ENCODE measurements around the gene USH2A.

Gene USH2A

GRCh38 chr1:216140730-216141524 lies 282.3 kb downstream of the USH2A start:
- DNase-seq (ENCODE audit: low spot score), result no peak

DNA sequence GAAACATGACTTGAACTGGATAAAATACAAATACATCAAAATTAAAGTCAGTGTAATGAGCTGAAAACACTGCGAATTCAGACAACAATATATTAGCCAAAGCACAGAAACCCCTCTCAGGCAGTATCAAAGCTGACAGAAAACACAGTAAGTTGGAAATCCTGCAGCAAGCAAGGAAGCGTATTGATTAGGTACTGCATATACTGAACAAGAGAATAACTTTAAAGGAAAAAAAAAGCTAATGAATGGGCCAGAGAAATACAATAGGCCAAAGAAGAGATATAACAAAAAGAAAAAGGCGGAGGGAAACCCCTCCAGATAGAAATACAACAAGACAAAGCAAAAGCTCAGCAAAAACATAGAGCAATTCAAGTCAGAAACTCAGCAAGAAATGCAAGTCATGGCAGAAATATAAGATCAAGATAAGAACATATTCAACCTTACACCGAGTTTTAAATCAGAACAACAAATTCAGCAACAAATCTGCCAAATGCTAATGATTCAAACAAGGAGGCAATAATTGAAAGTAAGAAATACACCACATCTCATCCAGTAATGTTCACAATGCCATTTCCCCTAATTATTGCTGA lies 299.0 kb downstream of the USH2A start:
- no peak for DNase-seq (ENCODE audit: low spot score)

DNA sequence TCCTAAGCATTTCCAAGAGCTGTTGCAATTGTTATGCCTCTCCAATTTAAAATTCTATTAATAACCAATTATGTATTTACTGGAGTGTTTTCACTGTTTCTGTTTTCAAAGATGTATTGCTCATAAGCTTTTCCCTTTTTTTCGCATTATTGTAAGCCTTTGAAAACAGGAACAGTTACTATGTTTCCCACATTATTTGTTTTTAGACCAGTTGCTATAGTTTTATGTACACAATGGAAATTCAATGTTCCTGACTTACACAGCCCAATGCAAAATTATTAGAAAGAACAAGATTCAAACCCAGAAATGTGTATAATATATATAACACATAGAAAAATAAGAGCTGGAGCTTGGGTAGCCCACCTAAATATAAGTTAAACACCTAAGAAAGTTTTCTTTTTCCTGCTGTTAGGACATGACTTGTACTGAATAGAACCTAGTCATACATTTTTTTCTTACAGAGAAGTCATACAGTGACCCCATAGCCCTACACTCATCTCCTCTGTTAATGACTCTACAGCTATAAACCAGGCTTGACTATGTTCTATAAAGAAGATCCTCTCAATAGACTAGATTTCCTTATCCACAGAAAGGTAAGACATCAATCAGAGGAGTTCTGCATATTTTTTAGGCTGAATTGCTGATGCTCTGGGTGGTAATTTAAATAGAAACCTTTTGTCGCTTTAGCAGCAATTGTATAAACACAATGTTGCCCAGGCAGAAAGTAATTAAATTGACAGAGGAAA lies 299.6 kb downstream of the USH2A start:
- no peak for DNase-seq (ENCODE audit: low spot score)

DNA sequence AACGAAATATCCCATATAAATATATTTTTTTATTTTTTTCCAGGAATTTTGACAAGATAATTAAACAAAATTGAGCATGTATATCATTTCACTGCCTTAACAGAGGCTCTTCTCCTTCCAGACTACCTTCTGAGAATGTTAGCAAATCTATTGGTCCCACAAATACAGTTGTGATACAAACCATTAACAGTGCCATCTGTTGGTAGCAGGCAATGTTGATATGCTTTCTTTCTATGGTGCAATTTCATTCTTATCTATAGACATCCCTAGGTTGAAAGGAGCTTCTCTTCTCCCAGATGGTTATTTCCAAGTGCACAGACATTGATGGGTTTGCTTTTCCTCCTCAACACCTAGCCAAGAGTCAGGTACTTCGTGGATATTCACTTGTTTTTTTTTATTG lies 303.6 kb downstream of the USH2A start:
- peak; percentile 35 for DNase-seq (ENCODE audit: low spot score)

- DNase-seq (ENCODE audit: low spot score), result no peak
These were observed 309.1 kb downstream of the USH2A start for GRCh38 chr1:216114180-216114579.

- no peak for DNase-seq (ENCODE audit: low spot score)
These were observed 310.1 kb downstream of the USH2A start for GRCh38 chr1:216113181-216113580.

DNA sequence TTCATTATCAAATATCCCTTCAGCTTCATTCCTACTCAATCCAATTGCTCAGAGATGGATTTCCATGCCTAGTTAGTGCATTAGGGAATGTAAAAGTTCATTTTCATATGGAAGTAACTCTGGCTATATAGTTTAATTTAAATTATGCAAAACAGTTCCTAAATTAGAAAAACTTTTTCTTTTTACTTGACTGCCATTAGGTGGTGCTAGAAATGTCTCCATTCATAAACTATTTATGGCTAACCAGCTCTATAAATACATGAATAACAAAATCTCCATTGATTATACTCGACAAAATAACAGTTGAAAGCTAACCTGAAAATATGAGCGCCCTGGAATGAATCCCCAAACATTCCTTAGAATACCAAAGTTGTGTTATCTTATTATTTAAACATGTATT lies 311.4 kb downstream of the USH2A start:
- DNase-seq (ENCODE audit: low spot score), result no peak

DNA sequence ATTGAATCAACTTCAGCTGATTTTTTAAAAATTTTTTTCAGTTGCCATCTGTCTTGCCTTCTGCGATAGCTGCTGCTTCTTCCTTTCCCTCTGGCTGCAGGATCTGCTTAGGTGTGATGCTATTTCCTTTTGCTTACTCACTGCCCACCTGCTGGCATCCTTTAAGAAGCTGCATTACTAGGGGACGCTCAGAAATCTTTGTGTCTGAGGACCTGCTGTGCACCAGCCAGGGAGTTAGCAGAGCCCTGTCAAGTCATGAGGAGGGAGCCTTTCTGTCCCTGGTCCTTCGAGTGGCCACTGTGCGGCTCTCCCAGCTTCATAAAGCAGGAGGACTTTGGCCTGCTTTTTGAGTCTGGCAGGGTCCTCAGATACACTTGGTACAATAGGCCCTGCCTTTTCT lies 327.8 kb downstream of the USH2A start:
- no peak for DNase-seq (ENCODE audit: low spot score)

GRCh38 chr1:216090556-216090955 lies 332.7 kb downstream of the USH2A start:
- no peak for DNase-seq (ENCODE audit: low spot score)

- DNase-seq (ENCODE audit: low spot score), result no peak
These were observed 336.6 kb downstream of the USH2A start for GRCh38 chr1:216086678-216087077.

GRCh38 chr1:216081445-216081844 lies 341.8 kb downstream of the USH2A start:
- DNase-seq (ENCODE audit: low spot score), result no peak

DNA sequence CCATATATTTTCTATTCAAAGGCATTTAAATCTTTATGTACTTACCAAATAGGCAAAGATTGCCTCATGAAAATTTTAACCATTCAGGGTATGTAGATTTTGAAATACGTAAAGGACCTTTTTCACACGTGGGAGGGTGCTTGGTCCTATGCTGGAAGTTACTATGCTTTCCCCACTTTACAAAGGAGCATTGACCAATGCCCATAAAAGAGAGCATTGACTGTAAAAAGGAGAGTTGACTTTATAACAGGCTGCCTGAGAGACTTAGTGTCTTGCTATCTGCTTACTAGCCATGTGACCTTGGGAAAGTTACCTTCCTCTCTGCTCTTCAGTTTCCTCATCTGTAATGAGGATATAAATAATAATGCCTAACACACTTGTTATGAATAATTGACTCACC lies 346.5 kb downstream of the USH2A start:
- DNase-seq (ENCODE audit: low spot score), result no peak

GRCh38 chr1:216075339-216075738 lies 347.9 kb downstream of the USH2A start:
- DNase-seq (ENCODE audit: low spot score), result no peak

- no peak for DNase-seq (ENCODE audit: low spot score)
These were observed 349.3 kb downstream of the USH2A start for GRCh38 chr1:216073793-216074595.

- DNase-seq (ENCODE audit: low spot score), result no peak
These were observed 352.0 kb downstream of the USH2A start for GRCh38 chr1:216071262-216071661.

GRCh38 chr1:216064643-216065042 lies 358.6 kb downstream of the USH2A start:
- DNase-seq (ENCODE audit: low spot score), result no peak

DNA sequence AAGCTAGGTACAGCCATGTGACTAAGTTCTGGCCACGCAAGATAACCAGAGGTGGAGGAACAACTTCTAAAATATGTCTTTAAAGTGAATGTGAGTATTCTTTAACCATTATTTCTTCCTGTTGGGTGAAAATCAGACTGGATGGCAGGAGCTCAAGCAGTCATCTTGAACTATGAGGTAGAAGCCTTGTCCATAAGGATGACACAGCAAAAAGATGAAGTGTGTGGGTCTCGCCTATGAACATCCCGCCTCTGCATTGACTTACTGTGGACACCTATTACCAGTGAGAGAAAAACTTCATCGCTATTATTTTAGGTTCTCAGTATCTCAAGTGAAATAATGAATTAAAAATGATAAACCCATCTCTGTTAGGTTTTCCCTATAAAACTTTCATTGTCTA lies 365.3 kb downstream of the USH2A start:
- DNase-seq (ENCODE audit: low spot score), result no peak

- DNase-seq (ENCODE audit: low spot score), result no peak
These were observed 366.2 kb downstream of the USH2A start for GRCh38 chr1:216057063-216057462.

- DNase-seq (ENCODE audit: low spot score), result peak; percentile 16
These were observed 368.2 kb downstream of the USH2A start for GRCh38 chr1:216055004-216055403.

GRCh38 chr1:216054600-216054999 lies 368.6 kb downstream of the USH2A start:
- DNase-seq (ENCODE audit: low spot score), result peak; percentile 7

DNA sequence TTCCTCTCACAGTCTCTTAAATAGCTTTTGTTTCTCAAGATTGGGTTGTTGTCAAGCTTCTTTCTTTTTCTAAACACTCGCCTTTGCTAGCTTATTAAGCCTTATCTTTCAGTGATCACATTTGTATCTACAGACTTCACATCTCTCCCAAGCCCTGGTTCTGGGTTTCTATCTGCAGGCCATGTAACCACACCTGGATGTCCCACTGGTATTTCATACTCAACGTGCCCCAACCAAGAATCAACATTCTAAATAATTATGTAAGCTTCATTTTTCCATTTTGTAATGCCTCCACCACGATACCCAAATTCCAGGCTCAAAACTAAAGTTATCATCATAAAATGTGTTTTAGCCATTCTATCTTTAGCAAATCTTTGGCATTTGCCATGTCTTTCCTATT lies 372.2 kb downstream of the USH2A start:
- DNase-seq (ENCODE audit: low spot score), result no peak
